ENCODE measurements around the gene MYBPC2.

MYBPC2 gene

DNA sequence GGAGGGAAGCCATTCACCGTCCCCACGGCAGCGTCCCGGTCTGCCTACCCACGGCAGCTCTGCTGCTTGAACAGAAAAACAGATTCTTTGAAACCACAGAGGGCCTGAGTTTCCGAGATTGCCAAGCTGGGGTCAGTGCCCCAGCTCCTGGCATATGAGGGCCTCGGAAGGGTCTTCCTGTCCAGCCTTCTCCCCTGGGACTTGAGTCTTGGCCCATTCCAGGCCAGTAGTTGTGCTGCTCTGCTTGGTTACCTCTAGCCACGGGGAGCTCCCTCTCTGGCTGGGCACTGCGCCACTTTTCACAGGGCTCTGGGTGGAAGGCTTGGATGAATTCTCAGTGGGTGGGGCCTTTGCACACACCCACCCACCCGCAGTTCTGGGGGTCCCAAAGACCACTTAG lies 22.6 kb upstream of the MYBPC2 start:
- DNase-seq = no peak

DNA sequence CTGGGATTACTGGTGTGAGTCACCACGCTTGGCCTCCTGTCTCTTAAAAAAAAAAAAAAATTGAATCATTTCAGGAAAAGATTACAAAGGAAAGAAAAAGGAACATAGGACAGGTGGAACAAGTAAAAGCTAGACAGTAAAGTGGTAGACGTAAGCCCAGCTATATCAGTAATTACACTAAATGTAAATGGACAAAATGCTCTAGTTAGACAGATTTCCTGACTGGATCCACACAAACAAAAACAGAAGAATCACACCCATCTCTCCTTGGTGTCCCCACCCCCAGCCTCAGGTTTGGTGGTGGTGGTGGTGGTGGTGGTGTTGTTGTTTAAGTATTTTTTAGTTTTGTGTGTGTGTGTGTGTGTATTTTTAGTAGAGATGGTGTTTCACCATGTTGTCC lies 20.3 kb upstream of the MYBPC2 start:
- no peak for DNase-seq

DNA sequence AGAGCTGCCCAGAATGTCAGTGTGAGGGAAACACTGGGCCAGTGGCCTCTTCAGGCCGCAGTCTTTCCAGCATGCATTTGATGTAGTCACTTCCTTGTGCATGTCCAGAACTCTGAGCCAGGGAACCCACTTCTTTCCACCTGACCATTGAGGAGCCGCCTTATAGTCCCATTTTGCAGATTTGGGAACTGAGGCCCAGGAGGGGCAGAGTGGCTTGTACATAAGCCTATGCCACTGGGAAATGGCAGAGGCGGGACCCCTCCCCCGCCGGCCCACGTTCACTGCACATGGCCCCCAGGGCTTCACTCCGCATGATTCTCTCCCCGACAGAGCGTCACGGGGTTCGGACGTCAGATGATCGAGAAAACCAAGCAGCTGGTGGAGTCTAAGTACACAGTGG lies 19.6 kb upstream of the MYBPC2 start:
- no peak for DNase-seq

DNA sequence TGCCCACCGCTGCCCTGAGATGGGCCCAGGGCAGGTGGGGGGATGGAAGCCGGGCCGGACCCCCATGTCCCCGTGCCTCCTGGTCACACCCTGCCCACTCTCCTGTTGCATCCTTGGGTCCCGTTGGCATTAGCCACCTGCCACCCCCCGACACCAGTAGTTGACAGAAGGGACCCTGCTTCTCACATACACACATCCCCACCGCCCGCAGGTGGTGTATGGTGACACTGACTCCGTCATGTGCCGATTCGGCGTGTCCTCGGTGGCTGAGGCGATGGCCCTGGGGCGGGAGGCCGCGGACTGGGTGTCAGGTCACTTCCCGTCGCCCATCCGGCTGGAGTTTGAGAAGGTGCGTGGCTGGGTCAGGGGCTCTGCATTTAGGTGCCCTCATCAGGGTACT lies 19.2 kb upstream of the MYBPC2 start:
- DNase-seq = no peak

DNA sequence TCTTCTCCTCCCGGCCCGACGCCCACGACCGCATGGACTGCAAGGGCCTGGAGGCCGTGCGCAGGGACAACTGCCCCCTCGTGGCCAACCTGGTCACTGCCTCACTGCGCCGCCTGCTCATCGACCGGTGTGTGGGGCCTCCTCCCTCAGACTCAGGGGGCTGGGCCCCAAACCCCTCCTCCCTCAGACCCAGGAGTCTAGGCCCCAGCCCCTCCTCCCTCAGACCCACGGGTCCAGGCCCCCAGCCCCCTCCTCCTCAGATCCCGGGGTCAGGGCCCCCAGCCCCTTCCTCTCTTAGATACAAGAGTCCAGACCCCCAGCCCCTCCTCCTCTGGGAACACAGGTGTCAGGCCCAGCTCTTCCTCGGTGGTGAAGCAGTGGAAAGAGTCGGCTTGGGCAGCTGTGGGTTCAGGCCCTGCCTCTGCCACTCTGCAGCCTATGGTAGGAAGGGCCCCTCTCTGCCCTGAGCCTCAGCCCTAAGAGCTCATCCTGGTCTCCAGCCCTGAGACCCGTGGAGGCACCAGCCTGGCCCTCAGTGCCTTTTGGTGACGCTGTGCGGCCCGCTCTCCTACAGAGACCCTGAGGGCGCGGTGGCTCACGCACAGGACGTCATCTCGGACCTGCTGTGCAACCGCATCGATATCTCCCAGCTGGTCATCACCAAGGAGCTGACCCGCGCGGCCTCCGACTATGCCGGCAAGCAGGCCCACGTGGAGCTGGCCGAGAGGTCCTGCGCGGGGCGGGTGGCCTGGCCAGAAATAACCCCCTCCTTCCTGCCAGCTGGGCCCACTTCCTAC lies 17.6 kb upstream of the MYBPC2 start:
- no peak for DNase-seq

DNA sequence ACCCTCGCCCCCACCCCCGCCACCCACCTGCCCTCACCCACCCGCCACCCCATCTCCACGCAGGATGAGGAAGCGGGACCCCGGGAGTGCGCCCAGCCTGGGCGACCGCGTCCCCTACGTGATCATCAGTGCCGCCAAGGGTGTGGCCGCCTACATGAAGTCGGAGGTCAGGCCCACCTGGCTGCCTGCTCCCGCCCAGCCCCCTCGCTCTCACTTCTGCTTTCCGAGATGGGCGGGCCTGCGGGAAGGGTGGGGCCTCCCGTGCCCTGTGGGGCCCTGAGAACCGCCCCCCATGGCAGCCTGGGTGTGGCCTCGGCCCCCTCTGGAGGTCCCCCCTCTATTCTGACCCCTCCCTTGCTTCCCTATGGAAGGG lies 17.0 kb upstream of the MYBPC2 start:
- DNase-seq = no peak

DNA sequence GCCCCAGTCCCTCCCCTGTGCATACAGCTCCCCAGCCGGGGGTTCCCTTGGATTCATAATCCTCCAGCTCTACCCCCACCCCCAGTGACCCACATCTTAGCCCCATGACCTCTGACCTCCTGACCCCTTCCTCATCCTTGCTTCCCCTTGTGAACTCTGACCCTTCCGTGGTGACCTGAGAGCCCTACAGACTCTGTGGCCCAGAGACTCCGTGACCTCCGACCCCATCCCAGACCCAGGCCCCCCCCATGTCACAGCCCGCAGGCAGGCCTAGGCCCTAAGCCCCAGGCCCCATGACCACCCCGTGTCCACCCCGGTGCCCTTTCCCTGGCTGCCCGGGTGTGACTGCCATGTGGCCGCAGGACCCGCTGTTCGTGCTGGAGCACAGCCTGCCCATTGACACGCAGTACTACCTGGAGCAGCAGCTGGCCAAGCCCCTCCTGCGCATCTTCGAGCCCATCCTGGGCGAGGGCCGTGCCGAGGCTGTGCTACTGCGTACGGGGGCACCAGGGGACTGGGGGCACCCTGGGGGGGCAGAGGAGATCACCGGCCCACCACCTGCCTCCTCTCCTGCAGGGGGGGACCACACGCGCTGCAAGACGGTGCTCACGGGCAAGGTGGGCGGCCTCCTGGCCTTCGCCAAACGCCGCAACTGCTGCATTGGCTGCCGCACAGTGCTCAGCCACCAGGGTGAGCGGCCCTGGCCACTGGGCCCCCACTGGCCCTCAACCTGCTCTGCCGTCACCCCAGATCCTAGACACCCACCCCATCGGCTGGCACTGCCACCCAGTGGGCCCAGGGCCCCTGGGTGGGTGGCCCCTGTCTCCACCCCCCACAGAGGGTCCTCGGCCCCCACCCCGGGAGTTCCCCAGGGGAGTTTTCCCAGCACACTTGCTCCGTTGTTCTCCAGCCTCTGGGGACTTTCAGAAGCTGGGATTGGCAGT lies 16.4 kb upstream of the MYBPC2 start:
- DNase-seq = no peak

DNA sequence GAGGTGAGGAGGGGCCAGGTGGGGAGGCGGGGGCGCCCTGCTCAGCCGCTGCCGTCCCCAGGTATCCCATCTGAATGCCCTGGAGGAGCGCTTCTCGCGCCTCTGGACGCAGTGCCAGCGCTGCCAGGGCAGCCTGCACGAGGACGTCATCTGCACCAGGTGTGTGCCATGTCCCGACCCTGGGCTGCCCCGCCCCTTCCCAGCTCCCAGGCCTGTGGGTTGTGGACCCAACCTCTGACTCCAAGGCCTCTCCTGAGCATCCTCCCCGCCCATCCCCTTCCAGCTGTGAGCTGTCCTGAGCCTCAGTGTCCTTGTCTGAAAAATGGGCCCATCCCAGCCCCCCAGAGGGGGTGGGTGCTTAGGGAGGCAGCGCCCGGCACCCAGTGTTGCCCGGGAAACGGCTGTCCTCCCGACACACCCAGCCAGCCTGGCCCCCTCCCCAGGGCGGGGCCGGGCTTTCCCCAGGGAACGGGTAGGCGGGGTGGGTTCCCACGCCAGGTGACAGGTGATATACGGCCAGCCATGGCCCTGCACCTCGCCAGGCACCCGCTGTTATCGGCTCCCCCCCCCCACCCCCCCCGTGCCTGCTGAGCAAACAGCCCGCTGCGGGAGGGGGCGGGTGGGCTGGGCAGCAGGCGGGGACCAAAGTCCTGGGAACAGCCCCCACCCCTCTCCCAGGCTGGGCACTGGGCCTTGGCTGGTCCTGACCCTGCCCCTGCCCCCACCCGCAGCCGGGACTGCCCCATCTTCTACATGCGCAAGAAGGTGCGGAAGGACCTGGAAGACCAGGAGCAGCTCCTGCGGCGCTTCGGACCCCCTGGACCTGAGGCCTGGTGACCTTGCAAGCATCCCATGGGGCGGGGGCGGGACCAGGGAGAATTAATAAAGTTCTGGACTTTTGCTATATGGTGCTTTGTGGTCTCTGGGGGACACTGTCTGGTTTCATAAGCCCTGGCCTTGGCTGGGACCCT lies 15.3 kb upstream of the MYBPC2 start:
- DNase-seq = no peak

DNA sequence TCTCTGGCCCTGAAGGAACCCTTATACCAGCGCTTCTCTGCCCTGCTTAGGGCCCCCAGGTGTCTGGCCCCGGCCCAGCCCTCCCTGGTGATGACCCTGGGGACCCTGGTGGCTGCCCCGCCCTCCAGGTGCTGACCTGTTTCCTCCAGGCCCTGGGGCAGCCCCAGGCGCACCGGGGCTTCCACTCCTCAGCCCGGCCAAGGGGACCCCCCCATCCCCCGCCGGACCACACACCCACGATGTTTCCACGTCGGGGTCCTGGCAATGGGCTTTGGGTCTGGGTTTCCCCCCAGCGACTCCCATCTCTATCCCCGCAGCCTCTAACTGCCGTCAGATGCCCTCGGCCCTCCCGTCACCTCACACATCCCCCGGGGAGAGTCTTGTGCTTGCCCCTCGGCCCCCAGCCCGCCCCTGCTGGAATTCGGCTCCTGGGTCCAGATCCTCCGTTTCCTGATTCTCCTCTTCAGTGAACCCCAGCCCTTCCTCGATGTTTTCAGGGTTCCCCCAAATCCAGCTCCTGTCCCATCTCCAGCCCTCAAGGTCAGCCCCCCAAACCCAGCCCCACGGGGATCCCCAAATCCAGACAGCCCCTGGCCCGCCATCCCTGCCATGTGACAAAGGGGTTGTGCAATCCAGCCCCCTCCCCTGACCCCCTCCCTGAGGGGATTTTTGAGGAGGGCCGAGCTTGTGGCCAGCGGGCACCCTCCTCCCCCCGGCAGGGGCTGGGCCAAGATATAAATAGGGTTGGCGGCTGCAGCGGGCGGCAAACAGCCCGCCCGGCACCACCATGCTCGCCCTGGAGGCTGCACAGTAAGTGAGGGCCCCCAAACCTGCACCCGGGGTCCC lies 14.3 kb upstream of the MYBPC2 start, which contains the start of gene SPIB:
SPIB (plus strand) TSS at position 763 of the 846 bp plus-strand sequence; CDS start at position 788, 25 bp downstream.
- no peak for DNase-seq

DNA sequence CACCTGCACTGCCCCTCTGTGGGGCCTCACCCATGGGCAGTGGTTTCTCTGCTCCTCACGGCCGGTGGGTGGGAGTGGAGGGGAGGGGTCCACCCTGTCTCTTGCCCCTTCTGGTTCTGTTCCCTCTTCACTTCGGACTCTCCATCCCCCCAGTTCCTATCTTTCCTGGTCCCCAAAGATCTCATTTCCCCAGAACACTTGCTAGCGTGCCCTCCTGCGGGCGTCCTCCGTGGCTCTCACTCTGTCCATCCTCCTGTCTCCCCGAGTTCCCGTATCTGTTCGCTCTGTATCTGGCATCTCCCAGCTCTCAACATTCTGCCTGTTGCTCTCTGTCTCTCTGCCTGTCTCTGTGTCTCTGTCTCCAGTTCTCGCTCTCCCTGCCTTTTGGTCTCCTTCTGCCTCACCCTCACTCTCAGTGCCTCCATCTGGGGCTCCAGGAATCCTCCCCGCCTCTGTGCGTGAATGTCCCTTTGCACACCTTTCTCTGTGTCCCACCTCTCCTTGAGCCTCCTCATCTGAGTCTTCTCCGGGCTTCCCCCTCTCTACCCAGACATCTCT lies 13.6 kb upstream of the MYBPC2 start:
- no peak for DNase-seq

DNA sequence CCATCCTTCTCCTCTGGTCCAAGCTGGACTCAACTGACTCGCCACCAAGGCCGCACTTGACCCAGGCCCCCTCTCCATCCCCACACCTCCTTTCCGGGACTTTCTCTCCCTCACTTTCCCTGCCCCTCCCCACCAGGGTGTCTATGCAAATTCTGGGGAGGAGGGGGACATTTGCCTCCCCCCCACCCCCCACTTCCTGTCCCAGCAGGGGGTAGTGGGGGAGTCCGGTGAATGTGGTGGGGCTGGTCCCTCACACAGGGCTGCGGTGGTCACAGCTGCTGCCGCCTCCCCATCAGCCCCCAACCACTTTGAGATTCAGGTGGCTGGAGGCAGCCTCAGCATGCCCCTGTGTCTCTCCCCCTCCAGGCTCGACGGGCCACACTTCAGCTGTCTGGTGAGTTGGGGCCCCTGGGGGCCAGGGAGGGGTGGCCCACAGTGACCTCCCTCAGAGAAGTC lies 13.1 kb upstream of the MYBPC2 start:
- DNase-seq = no peak

DNA sequence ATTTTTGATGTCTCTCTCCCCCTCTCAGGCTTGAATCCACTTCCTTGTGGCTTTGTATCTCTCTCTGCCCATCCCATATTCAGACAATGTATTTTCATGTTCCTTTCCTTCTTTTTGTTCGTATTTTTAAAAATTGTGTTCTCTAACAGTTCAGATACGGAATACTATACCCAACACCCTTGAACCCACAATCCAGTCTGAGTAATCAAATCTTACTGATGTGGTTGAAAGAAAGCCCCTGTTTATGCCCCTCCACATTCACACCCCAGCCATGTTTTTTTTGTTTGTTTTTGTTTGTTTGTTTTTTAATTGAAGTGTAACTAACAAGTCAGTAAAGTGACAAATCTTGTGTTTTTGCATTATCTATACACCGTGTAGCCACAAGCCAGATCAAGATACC lies 12.6 kb upstream of the MYBPC2 start:
- no peak for DNase-seq

DNA sequence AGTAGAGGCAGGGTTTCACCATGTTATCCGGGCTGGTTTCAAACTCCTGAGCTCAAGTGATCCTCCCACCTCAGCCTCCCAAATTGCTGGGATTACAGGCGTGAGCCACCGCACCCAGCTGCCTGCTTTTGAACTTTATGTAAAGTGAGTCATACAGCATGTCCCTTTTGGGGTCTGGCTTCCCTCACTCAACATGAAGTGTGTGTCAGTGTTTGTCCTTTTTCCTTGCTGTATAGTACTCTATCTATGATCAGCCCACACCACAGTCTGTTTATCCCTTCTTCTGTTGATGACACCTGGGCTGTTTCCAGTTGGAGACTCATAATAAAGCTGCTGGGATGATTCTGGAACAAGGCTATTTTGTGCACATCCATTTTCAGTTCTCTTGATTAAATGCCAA lies 11.9 kb upstream of the MYBPC2 start:
- DNase-seq = no peak

DNA sequence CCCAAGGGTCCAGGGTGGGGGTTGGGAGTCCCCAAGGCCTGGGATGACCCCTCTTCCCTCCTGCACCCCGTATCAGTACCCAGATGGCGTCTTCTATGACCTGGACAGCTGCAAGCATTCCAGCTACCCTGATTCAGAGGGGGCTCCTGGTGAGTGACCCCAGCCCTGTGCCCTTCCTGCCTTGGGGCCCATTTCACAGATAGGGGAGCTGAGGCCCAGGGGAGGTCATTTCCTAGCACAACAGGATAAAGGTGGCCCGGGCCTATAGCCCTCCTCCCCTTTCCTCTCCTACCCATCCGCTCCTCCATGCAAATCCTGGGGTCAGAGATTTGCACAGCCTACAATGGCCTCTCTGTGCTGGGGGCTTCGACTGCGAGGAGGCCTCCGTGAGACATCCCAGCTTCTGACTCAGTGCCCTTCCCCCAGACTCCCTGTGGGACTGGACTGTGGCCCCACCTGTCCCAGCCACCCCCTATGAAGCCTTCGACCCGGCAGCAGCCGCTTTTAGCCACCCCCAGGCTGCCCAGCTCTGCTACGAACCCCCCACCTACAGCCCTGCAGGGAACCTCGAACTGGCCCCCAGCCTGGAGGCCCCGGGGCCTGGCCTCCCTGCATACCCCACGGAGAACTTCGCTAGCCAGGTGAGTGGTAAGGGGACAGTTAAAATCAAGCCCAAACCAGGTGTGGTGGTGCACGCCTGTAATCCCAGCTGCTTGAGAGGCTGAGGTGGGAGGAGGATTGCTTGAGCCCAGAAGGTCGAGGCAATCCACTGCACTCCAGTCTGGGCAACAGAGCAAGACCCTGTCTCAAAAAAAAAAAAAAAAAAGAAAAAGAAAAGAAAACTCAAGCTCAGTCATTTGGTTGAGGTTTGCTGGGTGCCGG lies 10.1 kb upstream of the MYBPC2 start:
- DNase-seq = no peak

DNA sequence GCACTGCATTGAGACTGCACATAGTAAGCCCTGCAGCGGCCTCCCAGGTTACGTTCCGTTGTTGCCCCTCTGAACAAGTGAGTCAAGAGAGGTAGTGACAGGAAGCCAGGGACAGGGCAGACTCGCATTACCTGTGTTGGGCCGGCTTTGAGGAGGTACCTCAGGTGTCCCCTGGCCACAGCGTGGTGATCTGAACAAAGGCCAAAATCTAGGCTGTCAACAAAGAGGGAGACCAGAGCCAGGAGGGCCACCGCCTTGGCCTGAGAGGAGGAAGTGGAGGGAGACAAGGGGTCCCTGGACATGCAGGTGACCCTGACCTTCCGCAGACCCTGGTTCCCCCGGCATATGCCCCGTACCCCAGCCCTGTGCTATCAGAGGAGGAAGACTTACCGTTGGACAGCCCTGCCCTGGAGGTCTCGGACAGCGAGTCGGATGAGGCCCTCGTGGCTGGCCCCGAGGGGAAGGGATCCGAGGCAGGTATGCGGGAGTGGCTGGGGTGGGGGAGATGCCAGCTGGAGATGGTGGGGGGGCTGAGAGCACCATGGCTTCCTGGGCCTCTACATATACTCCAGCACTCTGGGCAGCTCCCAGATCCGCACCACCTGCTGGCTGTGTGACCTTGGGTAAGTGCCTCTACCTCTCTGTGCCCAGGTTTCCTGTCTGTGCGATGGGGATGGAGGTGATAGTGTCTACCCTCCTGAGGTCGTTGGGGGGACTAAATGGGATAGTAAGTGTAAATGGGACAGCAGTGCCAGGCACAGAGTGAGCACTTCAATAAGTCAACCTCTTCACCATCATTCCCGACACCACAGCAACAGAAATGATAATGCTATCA lies 9.2 kb upstream of the MYBPC2 start:
- DNase-seq = no peak

DNA sequence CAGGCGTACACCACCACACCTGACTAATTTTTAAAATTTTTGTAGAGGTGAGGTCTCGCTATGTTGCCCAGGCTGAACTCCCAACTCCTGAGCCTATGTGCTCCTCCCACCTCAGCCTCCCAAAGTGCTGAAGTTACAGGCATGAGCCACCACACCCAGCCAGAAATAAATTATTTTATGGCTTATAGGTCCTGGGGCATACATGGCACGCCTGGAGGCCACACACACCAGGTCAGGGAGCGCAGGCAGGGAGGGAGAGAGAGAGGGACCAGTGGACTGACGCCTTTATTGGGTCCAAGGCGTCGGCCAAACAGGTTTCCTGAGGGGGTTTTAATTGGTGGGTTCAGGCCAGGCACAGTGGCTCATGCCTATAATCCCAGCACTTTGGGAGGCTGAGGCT lies 7.1 kb upstream of the MYBPC2 start:
- no peak for DNase-seq

DNA sequence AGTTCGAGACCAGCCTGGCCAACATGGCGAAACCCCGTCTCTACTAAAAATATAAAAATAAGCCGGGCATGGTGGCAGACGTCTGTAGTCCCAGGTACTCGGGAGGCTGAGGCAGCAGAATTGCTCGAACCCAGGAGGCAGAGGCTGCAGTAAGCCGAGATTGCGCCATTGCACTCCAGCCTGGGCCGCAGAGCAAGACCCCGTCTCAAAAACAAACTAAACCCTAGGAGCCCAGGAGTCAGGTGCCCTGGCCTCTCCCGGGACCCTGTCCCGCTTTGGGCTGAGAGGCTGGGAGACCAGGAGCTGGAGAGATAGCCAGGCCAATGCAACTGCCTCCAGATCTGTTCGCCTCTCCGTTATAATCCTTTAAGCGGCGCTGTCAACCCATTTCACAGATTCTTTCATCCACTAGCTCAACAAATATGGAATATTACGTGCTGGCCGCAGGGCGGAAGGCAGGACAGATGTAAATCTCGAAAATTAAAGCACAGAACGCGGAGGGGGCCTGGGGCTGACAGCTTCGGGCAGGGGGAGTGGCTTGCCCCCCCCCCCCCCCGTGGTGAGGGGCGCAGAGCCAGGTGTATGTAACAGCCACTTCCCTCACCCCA lies 5.3 kb upstream of the MYBPC2 start:
- DNase-seq = no peak

DNA sequence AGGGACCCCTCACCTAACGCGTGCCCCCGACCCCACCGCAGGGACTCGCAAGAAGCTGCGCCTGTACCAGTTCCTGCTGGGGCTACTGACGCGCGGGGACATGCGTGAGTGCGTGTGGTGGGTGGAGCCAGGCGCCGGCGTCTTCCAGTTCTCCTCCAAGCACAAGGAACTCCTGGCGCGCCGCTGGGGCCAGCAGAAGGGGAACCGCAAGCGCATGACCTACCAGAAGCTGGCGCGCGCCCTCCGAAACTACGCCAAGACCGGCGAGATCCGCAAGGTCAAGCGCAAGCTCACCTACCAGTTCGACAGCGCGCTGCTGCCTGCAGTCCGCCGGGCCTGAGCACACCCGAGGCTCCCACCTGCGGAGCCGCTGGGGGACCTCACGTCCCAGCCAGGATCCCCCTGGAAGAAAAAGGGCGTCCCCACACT lies 4.7 kb upstream of the MYBPC2 start:
- DNase-seq = no peak

Measured in SHP77 treated with DMSO at 0.1 percent for 48 hours (cell line).